Activated naive CD8-positive, alpha-beta T cell treated with anti-CD3 and anti-CD28 coated beads, Interleukin-2, amount 50 U/mL, for 24 hours (primary cell): Measurements from ENCODE around the gene ACSS1.

Experiments
- ATAC-seq: fragments of 150-1000 bp; cut with Tn5 transposase; one replicate; pipeline ENCODE4 v1.10.0; 2021
- DNase-seq: peaks from one replicate; pipeline ENCODE4 v3.0.0; 2021
- H3K27ac Mint-ChIP-seq: one replicate; pipeline ENCODE4 v1.8.0; 2021; ENCODE audit warnings: mild to moderate bottlenecking, mixed read lengths
- H3K27me3 Mint-ChIP-seq: one replicate; pipeline ENCODE4 v1.8.0; 2021; ENCODE audit warnings: mixed read lengths
- H3K36me3 Mint-ChIP-seq: one replicate; pipeline ENCODE4 v1.8.0; 2021; ENCODE audit warnings: low read depth, mixed read lengths
- H3K4me1 Mint-ChIP-seq: one replicate; pipeline ENCODE4 v1.8.0; 2021; ENCODE audit warnings: mixed read lengths
- H3K4me3 Mint-ChIP-seq: one replicate; pipeline ENCODE4 v1.8.0; 2021; ENCODE audit warnings: mild to moderate bottlenecking, moderate library complexity, mixed read lengths
- H3K9me3 Mint-ChIP-seq: one replicate; pipeline ENCODE4 v1.8.0; 2021; ENCODE audit warnings: mixed read lengths

Gene ACSS1

DNA sequence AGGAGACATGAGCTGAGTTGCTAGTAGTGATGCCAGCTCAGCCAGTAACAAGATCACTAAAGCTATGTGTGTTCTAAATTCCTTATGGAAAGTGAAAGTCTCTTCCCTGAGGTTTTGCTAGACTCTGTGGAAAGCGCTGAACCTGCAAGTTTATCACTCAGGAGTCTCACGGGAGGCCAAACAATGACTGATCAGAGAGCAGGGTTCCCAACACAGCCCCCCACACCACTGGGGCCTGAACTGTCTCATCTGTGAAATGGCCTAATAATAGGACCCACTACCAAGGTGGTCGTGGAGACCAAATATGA lies 19.9 kb downstream of the ACSS1 start:
- DNase-seq (no peak), ATAC-seq (no peak)
- Mint-ChIP-seq H3K27me3 (no peaks in the 10 kb centered on the region), H3K4me3 (no peak overlapping the region), H3K9me3 (no peaks in the 10 kb centered on the region), H3K27ac (peak overlapping the region; percentile 52), H3K4me1 (peaks cover 53% of the 10 kb centered on the region), H3K36me3 (no peaks in the 10 kb centered on the region)

DNA sequence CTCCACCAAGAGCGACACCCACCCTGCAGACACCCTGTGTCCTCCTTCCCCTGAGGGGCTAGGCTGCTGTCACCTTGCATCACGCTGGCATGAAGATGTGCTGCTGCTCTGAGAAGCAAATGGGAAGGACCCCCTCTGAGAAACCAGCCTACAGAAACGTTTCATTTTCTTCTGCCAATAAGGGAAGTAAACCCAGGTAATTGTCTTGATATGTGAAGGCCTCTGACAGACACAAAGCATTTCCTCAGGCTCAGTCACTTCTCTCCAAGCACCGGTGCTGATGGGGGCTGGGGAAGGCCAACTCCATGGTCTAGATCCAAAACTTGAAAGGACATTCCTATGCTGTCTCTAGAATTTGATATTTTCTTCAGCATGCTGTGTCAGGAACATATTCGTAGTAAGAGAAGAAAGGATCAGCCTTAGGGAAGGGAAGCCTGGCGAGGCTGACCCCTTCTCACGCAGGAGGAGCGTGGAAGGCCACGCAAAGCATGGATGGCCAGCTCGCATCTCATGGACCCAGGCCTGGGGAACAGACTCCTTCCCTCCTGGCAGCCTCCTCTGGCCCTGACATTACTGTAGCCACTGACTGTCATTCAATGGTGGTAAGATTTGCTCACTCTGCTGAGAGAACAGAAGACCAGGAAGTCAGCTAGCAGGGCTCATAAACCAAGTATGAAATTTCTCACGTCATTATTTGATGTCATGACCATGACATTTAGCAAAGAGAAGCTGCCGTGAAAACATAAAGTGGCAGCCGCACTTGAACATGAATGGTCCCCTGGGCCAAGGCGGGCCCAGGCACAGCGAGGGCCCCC lies 20.4 kb downstream of the ACSS1 start:
- Mint-ChIP-seq H3K36me3 (no peaks in the 10 kb centered on the region), H3K27me3 (no peaks in the 10 kb centered on the region), H3K9me3 (no peaks in the 10 kb centered on the region), H3K4me3 (no peak overlapping the region), H3K4me1 (peaks cover 48% of the 10 kb centered on the region), H3K27ac (peak overlapping the region; percentile 17)
- ATAC-seq: no peak
- DNase-seq: no peak

DNA sequence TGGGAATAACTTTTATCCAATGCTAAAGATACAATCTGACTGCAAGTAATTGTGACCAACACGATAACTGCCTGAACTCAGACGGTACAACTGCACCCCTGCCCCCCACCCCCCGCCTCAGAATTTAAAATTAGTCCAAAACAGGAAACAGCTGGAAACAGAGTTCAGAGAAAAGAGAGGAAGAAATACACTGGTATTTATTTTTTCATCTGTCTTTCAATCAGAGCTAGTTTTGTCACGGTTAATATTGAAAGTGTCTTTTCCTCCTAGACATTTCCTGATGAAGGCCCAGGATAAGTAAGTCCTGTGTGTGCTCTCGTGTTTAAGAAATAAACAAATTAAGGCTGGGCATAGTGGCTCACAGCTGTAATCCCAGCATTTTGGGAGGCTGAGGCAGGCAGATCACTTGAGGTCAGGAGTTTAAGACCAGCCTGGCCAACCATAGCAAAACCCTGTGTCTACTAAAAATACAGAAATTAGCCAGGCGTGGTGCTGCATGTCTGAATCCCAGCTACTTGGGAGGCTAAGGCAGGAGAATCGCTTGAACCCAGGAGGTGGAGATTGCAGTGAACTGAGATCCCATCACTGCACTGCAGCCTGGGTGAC lies 21.5 kb downstream of the ACSS1 start:
- ATAC-seq: no peak
- no peak for DNase-seq
- Mint-ChIP-seq H3K27ac (peak overlapping the region; percentile 76), H3K4me1 (peaks cover 43% of the 10 kb centered on the region), H3K9me3 (no peaks in the 10 kb centered on the region), H3K36me3 (no peaks in the 10 kb centered on the region), H3K4me3 (peak overlapping the region; percentile 56), H3K27me3 (no peaks in the 10 kb centered on the region)

DNA sequence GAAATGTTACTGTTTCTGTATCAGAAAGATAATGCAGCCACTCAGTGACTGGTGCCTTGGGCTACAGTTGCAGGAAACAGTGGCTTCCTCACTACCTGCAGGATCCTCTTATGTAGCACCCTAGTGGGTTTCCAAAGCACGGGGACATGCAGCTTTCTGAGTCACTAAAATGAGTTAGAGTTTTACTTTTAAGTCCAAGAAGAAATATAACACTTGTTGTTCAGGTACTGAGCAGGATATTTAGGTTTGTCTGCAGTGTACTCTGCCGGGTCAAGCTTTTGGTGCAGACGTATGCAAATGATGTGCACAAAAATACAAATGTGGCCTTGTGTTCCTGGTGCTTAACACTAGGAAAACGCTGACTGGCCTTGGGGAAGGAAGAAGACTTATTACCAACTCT lies 22.0 kb downstream of the ACSS1 start:
- peak overlapping the region; percentile 76 for H3K27ac Mint-ChIP-seq
- peaks cover 40% of the 10 kb centered on the region for H3K4me1 Mint-ChIP-seq
- no peaks in the 10 kb centered on the region for H3K9me3 Mint-ChIP-seq
- ATAC-seq (peak; percentile 41), DNase-seq (peak; percentile 9)
- H3K36me3 Mint-ChIP-seq: no peaks in the 10 kb centered on the region
- peak overlapping the region; percentile 56 for H3K4me3 Mint-ChIP-seq
- H3K27me3 Mint-ChIP-seq: no peaks in the 10 kb centered on the region

DNA sequence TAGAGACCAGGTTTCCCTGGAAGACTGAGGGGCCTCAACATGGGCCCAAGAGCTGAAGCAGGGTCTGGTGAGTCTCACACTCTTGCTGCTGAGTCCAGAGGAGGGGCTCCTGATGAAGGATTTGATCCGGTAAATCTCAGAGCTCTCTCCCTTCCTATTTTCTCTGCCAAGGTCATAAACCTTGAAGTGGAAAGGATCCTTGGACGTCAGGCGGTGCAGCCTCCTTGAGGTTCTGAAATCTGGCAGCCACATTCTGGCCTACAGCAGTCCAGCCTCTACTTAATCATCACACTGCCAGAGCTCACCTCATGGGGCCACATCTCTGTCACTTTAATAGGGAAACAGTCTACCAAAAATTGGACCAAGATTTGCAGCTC lies 24.0 kb downstream of the ACSS1 start:
- H3K4me1 Mint-ChIP-seq: peaks cover 40% of the 10 kb centered on the region
- H3K9me3 Mint-ChIP-seq: no peaks in the 10 kb centered on the region
- H3K4me3 Mint-ChIP-seq: no peak overlapping the region
- peaks cover 2% of the 10 kb centered on the region for H3K36me3 Mint-ChIP-seq
- H3K27me3 Mint-ChIP-seq: no peaks in the 10 kb centered on the region
- no peak for DNase-seq
- H3K27ac Mint-ChIP-seq: no peak overlapping the region
- no peak for ATAC-seq

DNA sequence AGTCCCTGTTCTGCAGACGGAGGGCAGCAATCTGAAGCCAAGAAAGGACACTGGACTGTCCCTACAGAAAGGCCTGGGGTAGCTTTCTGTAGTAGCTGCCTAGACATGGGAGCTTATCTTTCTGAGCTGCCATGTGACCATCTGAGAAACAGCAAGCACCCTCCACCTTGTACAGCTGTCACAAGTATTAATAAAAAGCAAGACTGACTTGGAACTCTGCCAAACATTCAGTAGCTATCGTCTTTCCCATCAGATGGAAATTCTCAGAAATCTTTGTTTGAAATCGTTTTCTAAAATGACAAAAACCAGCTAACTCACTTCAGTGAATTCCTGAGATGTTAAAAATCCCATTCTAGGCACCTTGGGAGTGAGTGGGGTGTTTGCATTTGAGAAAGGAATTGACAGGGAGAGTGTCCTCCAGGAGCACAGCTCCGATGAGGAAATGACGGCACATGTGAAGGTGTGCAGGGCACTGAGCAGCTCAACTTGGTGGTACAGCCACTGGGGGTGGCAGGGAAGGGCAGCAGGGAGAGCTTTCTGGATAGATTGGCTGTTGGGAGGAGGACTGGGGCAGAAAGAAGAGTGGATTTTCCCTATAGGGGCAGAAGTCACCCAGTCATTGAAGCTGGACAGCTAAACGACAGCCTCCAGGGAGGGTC lies 24.5 kb downstream of the ACSS1 start:
- H3K36me3 Mint-ChIP-seq: peaks cover 2% of the 10 kb centered on the region
- no peaks in the 10 kb centered on the region for H3K27me3 Mint-ChIP-seq
- ATAC-seq (no peak), DNase-seq (no peak)
- H3K4me3 Mint-ChIP-seq: no peak overlapping the region
- no peaks in the 10 kb centered on the region for H3K9me3 Mint-ChIP-seq
- H3K27ac Mint-ChIP-seq: no peak overlapping the region
- peaks cover 39% of the 10 kb centered on the region for H3K4me1 Mint-ChIP-seq

DNA sequence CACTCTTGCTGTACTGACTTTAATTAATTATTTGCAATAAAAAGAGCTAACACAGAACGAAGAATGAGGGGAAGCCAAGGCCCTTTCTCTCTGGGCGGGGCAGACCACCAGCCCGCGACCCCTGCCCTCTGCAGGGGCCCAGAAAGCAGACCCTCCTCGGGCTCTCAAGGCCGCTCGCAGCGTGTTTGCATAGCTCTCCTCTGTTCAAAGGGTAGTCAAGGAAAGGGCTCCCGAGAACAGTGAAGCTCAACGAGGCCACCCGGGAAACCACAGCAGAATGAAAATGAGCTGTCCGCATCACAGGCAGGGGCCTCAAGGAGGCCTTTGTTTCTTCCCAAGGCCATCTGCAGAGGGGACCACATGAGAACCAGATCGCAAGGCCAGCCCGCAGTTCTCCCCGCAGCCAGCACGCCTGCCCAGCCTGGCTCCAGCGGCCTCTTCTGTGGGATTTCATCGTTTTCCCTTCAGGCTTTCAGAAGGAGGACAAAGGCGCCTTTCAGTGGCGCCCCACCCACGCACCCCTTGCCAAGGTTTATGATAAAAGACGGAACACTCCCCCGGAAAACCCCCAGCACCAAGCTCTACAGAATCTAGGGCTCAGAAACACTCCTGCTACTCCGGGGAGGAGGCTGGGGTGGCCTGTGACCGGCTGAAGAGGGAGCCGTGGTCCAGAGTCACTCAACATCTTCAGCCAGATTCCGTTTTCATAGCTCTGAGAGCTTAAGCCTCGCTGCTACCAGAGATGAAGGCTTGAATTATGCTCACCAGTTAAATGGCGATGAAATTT lies 25.3 kb downstream of the ACSS1 start:
- H3K4me3 Mint-ChIP-seq: no peak overlapping the region
- peaks cover 32% of the 10 kb centered on the region for H3K4me1 Mint-ChIP-seq
- peaks cover 2% of the 10 kb centered on the region for H3K36me3 Mint-ChIP-seq
- no peak overlapping the region for H3K27ac Mint-ChIP-seq
- ATAC-seq: no peak
- DNase-seq: no peak
- no peaks in the 10 kb centered on the region for H3K9me3 Mint-ChIP-seq
- no peaks in the 10 kb centered on the region for H3K27me3 Mint-ChIP-seq

DNA sequence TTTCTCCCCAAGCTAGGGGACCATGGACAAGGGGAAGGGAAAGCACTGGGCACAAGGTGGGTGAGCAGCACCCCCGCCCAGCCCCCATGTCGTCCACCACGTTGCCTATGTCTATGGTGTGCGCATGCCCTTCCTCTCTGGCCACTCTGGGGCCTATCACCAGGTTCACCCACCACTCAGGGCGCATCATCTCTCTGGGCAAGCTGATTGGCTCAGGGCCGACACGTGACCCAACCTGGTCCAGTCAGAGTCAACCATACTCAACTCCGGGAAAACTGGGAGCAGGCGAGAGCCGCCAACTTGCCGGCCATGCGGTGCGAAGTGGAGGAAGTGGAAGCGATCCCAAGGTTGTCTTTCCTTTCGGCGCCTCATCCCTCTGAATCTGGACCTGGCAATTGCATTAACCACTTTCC lies 25.9 kb downstream of the ACSS1 start:
- Mint-ChIP-seq H3K36me3 (peaks cover 2% of the 10 kb centered on the region), H3K9me3 (no peaks in the 10 kb centered on the region), H3K4me3 (no peak overlapping the region), H3K27me3 (no peaks in the 10 kb centered on the region), H3K27ac (no peak overlapping the region), H3K4me1 (peaks cover 26% of the 10 kb centered on the region)
- ATAC-seq (no peak), DNase-seq (no peak)

DNA sequence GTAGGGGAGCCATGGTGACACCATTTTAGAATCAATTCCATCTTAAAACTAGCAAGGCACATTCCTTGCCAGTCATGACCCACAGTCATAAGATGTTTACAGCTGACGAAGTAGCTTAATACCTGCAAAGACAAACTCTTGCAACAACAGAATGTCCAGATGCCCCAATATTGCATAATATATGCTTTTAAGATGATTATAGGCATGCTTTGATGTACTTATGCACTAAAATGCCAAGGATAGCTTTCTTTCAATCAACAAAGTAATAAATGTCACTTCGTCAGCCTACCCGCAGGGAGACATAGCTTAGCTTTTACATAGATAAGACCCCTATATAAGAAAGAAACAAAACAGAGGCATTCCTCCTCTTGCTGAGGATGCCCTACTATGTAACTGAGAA lies 26.7 kb downstream of the ACSS1 start:
- H3K9me3 Mint-ChIP-seq: no peaks in the 10 kb centered on the region
- peaks cover 17% of the 10 kb centered on the region for H3K4me1 Mint-ChIP-seq
- H3K4me3 Mint-ChIP-seq: no peak overlapping the region
- DNase-seq (no peak), ATAC-seq (no peak)
- peaks cover 2% of the 10 kb centered on the region for H3K36me3 Mint-ChIP-seq
- no peaks in the 10 kb centered on the region for H3K27me3 Mint-ChIP-seq
- H3K27ac Mint-ChIP-seq: no peak overlapping the region

DNA sequence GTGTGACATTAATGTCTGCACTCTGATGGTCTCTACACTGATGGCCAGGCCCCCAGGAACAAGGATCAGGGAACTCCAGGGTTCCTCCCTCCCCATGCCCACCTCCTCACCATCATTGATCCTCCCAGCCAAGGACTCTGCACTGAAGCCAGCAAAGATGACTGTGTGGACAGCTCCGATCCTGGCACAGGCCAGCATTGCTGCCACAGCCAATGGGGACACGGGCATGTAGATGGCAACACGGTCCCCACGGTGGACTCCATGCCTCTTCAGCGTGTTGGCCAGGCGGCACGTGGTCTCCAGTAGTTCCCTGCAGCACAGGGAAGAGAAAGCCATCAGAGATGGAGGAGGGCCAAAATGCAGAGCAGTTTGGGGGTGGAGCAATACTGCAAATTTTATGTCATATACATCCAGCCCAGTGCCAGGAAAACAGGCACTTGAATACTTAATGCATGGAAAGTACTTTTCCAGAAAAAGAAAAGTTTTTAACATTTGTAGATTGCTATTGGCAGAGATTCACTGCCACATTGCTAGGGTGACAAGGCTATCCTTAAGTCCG lies 27.2 kb downstream of the ACSS1 start:
- no peak for ATAC-seq
- peaks cover 2% of the 10 kb centered on the region for H3K36me3 Mint-ChIP-seq
- H3K27me3 Mint-ChIP-seq: no peaks in the 10 kb centered on the region

DNA sequence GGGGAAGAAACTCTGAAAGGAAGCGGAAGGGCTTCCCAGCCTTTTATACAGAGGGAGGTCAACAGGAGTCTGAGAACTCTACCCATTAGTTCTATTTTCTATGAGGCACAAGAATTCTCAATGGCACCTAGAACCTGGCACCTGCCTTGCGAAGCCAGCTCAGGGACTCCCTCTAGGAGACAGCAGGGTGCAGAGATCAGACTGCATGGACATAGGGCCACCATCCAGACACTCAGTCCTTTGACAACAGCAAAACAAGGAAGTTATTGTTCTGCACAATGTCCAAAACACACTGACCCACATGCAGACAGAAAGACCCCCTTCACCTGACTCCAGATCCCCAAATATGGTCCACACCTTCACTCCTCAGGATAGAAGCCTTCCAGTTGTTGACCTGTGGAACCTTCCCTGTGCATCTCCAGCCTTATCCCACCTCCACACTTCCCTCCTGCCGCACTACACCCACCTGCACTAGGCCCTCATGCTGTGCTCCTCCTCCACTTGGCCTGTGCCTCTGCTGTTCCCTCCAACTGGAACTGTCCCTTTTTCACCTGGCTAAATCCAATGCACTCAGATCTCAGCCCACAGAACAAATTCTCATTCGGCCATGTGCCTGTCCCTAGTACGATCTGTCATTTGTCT lies 27.8 kb downstream of the ACSS1 start:
- Mint-ChIP-seq H3K36me3 (peaks cover 2% of the 10 kb centered on the region), H3K27me3 (no peaks in the 10 kb centered on the region), H3K9me3 (no peaks in the 10 kb centered on the region), H3K27ac (no peak overlapping the region), H3K4me1 (peaks cover 7% of the 10 kb centered on the region), H3K4me3 (no peak overlapping the region)
- no peak for ATAC-seq
- no peak for DNase-seq

More for the DNA sequence above, 27.2 kb downstream of the ACSS1 start:
- Mint-ChIP-seq H3K4me1 (peaks cover 12% of the 10 kb centered on the region), H3K9me3 (no peaks in the 10 kb centered on the region), H3K27ac (no peak overlapping the region), H3K4me3 (no peak overlapping the region)
- DNase-seq: no peak

DNA sequence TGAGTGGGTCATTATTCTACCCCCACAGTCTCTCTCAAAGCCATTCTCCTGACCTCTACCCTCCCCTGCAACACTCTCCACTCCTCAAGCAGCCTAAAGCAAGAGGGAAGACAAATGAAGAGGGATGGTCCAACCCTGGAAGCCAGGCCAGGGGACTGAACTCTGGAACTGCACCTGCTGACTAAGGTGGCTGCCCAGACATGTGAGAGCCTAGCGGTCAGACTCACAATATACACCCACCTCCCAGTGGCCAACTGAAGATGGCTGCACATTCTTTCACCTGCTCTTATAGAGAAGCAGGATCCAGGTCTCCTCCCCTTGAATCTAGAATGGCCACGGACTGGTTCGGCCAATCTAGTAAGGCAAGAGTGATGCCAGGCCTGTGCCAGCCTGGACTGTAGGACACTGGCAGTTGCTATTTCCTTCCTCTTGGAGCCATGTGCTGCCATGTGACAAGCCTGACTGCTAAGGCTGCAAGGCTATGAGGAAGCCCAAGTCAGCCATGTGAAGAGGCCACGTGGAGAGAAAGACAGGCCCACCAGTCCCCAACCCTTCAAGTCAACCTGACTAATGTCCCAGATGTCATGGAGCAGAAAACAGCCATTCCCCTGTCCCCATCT lies 31.8 kb downstream of the ACSS1 start:
- Mint-ChIP-seq H3K27ac (no peak overlapping the region), H3K4me1 (peaks cover 2% of the 10 kb centered on the region), H3K27me3 (no peaks in the 10 kb centered on the region), H3K4me3 (no peak overlapping the region), H3K36me3 (peaks cover 2% of the 10 kb centered on the region), H3K9me3 (no peaks in the 10 kb centered on the region)
- ATAC-seq (no peak), DNase-seq (no peak)

DNA sequence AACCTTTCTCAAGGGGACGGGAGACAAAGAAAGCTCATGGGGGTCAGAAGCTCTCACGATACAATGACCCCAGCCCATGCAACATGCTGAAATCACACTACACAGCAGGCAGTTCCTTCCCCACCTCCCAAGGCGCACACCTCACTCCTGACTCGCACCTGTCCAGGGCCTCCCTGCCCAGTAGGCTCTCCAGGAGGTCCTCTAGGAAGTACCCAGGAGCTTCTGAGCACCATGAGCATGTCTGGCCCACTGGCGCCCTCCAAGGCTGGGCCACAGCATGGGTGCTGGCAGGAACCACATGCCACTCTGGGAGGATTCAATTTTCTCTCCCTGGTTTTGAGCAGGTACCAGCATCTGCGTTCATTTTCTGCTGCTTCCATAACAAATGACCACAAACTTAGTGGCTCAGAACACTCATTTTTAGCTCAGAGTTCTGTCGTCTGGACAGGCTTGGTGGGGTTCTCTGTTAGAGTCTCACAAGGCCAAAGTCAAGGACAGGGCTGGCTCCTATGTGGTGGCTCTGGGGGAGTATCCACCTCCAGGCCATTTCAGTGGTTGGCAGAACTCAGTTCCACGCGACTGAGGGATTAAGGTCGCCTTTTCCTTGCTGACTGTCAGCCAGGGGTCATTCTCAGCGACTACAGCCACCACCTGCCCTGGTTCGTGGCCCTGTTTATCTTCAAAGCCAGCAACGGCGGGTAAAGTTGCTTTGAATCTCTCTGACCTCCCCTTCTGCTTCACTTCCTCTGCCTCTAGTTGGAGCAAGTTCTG lies 32.7 kb downstream of the ACSS1 start:
- H3K36me3 Mint-ChIP-seq: peaks cover under 1% of the 10 kb centered on the region

More for the DNA sequence above, 32.7 kb downstream of the ACSS1 start:
- H3K4me3 Mint-ChIP-seq: no peak overlapping the region
- H3K4me1 Mint-ChIP-seq: peaks cover under 1% of the 10 kb centered on the region
- no peaks in the 10 kb centered on the region for H3K9me3 Mint-ChIP-seq
- no peaks in the 10 kb centered on the region for H3K27me3 Mint-ChIP-seq
- H3K27ac Mint-ChIP-seq: no peak overlapping the region
- ATAC-seq (no peak), DNase-seq (no peak)
